Cardiac muscle cell (in vitro differentiated cells and primary cell): ENCODE results near the gene FBXW8. TPM values are rescaled to one million over a fixed set of nuclear protein-coding genes. Genes with fewer than 3 reads are reported as not detected.

Experiments
- DNase-seq, 2 donors: peaks; one replicate each; pipeline versions ENCODE4 v3.0.0 to v3.0.0-alpha.2; 2010 to 2017; ENCODE audit warnings: low read depth in 1 of 2, low spot score in 1 of 2
- H3K27ac ChIP-seq: fragments of 200-600 bp; sonication (generic); 2 replicates; pipeline ENCODE4 v1.5.1; 2016
- H3K27me3 ChIP-seq: fragments of 200-600 bp; sonication (generic); 2 replicates; pipeline ENCODE4 v1.6.0; 2016; ENCODE audit warnings: control low read depth
- H3K36me3 ChIP-seq: fragments of 200-600 bp; sonication (generic); 2 replicates; pipeline ENCODE4 v1.5.1; 2016; ENCODE audit warnings: control low read depth
- H3K4me1 ChIP-seq: fragments of 200-600 bp; sonication (generic); 2 replicates; pipeline ENCODE4 v1.8.1; 2017; ENCODE audit warnings: low read depth, mild to moderate bottlenecking, mixed run types
- H3K4me3 ChIP-seq: fragments of 200-600 bp; sonication (generic); 2 replicates; pipeline ENCODE4 v1.5.1; 2016; ENCODE audit warnings: mild to moderate bottlenecking
- H3K9me3 ChIP-seq: fragments of 200-600 bp; sonication (generic); 2 replicates; pipeline ENCODE4 v1.5.1; 2017; ENCODE audit warnings: low read depth, mild to moderate bottlenecking, control low read depth
- polyA plus RNA-seq: library from polyadenylated mRNA; unstranded; fragments of >200 nt; fragmentation: Nextera tagmentation; extraction: Ambion mirVana; gene quantifications from 2 replicates; pipeline ENCODE4 v1.2.1, GENCODE V29; 2016
- total RNA-seq: library from RNA; depleted of rRNA; stranded (reverse); fragments of >200 nt; gene quantifications from 2 replicates; pipeline ENCODE4 v1.2.3, GENCODE V29; 2016
- TF ChIP-seq, protein P1 (sequence below): IDR thresholded peaks from 2 replicates; pipeline ENCODE4 v1.5.1; 2012; ENCODE audit warnings: low read depth, mild to moderate bottlenecking, low read length

The FBXW8 gene
- total and polyA plus RNA-seq, 2 experiments from 2014 or later = 15.3 to 25.7 TPM

DNA sequence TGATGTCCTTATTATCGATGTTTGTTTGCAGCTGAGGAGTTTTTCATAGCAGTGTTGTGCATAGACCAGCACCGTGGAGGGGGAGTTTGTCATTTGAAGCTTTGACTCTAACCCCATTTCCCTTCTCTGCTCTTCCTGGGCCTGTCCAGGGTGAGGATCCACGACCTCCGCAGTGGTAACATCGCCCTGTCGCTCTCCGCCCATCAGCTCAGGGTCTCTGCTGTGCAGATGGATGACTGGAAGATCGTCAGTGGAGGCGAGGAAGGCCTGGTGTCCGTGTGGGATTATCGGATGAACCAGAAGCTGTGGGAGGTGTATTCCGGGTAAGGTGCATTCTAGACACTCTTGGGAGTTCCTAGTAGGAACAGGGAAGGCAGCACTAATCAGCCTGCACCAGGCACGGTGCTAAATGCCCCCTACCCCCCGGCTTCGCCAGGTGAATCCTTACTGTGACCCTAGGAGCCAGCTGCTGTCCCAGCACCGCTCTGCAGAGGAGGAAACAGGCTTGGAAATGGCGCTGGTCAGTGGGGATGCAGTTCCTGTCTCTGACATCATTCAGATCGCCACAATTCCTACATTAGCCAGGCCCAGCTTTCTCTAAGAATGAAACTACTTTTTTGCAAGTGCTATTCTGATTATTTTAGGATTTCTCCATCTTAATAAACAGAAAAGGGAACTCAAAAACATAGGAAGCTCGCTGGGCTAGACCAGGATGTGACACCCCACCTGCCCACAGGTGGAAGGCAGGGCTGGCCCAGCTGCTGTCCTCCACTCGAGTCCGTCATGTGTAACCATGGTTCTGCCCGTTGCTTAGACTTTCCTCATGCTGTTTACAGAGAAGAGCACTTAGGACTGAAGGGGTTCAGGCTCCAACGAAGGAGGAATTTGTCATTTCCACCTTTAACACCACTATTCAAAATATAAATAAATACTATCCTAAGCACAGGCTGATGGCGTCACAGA, 113.5 kb downstream of the FBXW8 start:
- Histone ChIP-seq H3K9me3 (no peaks in the 10 kb centered on the region), H3K36me3 (peaks cover 18% of the 10 kb centered on the region), H3K4me1 (no peaks in the 10 kb centered on the region), H3K27me3 (no peaks in the 10 kb centered on the region), H3K4me3 (no peak overlapping the region), H3K27ac (no peak overlapping the region)
- TF ChIP-seq, protein P1, sequence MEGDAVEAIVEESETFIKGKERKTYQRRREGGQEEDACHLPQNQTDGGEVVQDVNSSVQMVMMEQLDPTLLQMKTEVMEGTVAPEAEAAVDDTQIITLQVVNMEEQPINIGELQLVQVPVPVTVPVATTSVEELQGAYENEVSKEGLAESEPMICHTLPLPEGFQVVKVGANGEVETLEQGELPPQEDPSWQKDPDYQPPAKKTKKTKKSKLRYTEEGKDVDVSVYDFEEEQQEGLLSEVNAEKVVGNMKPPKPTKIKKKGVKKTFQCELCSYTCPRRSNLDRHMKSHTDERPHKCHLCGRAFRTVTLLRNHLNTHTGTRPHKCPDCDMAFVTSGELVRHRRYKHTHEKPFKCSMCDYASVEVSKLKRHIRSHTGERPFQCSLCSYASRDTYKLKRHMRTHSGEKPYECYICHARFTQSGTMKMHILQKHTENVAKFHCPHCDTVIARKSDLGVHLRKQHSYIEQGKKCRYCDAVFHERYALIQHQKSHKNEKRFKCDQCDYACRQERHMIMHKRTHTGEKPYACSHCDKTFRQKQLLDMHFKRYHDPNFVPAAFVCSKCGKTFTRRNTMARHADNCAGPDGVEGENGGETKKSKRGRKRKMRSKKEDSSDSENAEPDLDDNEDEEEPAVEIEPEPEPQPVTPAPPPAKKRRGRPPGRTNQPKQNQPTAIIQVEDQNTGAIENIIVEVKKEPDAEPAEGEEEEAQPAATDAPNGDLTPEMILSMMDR = no peak
- no peak for DNase-seq

DNA sequence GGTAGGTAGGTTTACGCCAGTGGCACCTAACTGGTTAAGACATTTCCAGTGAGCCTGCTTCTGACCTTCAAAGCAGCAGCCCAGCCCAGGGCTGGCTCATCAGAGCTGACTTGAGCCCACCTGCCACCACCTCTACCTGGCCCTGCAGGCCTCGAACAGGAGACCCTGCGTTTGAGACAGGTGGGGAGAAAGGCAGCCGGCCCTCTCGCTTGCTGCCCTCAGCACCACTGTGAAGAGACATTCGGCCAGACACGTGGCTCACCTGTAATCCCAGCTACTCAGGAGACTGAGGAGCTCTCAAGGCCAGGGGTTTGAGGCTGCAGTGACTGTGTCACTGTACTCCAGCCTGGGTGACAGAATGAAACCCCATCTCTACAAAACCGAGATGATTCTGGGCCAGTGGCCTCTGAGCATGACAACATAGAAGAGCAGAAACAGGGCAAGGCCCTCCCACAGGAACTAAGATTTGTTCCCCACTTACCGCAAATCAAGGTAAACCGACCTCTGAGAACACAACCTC, 114.3 kb downstream of the FBXW8 start:
- Histone ChIP-seq H3K4me1 (peaks cover 3% of the 10 kb centered on the region), H3K36me3 (peaks cover 18% of the 10 kb centered on the region), H3K27ac (no peak overlapping the region), H3K27me3 (no peaks in the 10 kb centered on the region), H3K9me3 (no peaks in the 10 kb centered on the region), H3K4me3 (no peak overlapping the region)
- DNase-seq = no peak
- TF ChIP-seq, protein P1 = no peak

GRCh38 chr12:117025481-117026151, 114.9 kb downstream of the FBXW8 start:
- Histone ChIP-seq H3K9me3 (no peaks in the 10 kb centered on the region), H3K4me3 (no peak overlapping the region), H3K36me3 (peaks cover 18% of the 10 kb centered on the region), H3K4me1 (peaks cover 9% of the 10 kb centered on the region), H3K27me3 (no peaks in the 10 kb centered on the region), H3K27ac (no peak overlapping the region)
- DNase-seq = peak; percentile 78 to 84
- TF ChIP-seq, protein P1 = peak; percentile 87

DNA sequence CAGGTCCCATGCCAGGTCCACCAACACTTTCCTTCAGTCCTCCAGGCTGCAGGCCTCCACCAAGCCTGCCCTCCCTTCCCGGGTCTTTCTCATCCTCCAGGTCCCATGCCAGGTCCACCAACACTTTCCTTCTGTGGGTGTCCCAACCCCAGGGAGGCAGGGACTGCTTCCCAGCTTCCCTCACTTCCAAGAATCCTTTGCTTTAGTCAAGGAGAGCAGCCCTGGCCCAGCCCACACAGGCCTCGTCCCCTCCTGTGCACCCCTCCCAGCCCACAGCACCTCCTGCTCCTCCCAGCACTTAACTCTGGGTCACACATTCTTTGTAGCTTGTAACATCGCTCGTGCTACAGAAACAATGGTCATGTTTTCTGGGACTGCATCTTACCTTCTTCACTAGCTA, 115.6 kb downstream of the FBXW8 start:
- TF ChIP-seq, protein P1 = no peak
- no peak for DNase-seq
- no peak overlapping the region for H3K4me3 ChIP-seq

DNA sequence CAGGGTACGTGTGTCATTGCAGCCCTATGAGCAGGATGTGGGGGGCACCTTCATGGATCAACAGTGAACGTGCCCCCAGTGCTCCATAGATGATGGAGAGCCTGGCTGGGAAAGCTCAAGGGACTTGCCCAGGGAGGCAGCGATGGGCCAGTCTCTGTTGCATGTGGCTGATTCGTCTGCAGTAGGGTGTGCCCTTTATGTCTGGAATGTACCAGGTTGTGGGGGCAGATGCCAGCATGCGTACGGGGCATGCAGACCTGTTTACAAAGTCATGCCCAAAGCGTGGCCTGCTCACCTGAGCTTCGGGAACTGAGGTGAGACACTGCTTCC, 116.1 kb downstream of the FBXW8 start:
- no peaks in the 10 kb centered on the region for H3K27me3 ChIP-seq
- H3K9me3 ChIP-seq = no peaks in the 10 kb centered on the region
- TF ChIP-seq, protein P1 = no peak
- H3K4me3 ChIP-seq = no peak overlapping the region
- H3K4me1 ChIP-seq = peaks cover 16% of the 10 kb centered on the region
- H3K27ac ChIP-seq = no peak overlapping the region
- H3K36me3 ChIP-seq = peaks cover 18% of the 10 kb centered on the region
- DNase-seq = no peak

More for the DNA sequence above, 115.6 kb downstream of the FBXW8 start:
- Histone ChIP-seq H3K36me3 (peaks cover 18% of the 10 kb centered on the region), H3K9me3 (no peaks in the 10 kb centered on the region), H3K4me1 (peaks cover 16% of the 10 kb centered on the region), H3K27ac (no peak overlapping the region), H3K27me3 (no peaks in the 10 kb centered on the region)
